Inflammatory macrophage treated with lipopolysaccharide for 4 hours (primary cell): ENCODE results near the gene EML6.

Experiments used
- DNase-seq: peaks from one replicate; pipeline ENCODE4 v3.0.0-alpha.2; 2020

Gene EML6

GRCh38 chr2:54758951-54759350 lies 35.5 kb downstream of the EML6 start:
- DNase-seq: peak; percentile 4

- DNase-seq: no peak
Measured at GRCh38 chr2:54760310-54760709, 36.8 kb downstream of the EML6 start.

- peak; percentile 6 for DNase-seq
Measured at GRCh38 chr2:54763636-54764291, 40.3 kb downstream of the EML6 start.

GRCh38 chr2:54767921-54768320 lies 44.5 kb downstream of the EML6 start:
- peak; percentile 29 for DNase-seq

- DNase-seq: no peak
Measured at GRCh38 chr2:54768772-54769428, 45.4 kb downstream of the EML6 start.

- no peak for DNase-seq
Measured at GRCh38 chr2:54770211-54770610, 46.7 kb downstream of the EML6 start.

- no peak for DNase-seq
Measured at GRCh38 chr2:54770676-54771075, 47.2 kb downstream of the EML6 start.

GRCh38 chr2:54771166-54771885 lies 47.9 kb downstream of the EML6 start:
- DNase-seq: no peak

GRCh38 chr2:54772110-54772509 lies 48.6 kb downstream of the EML6 start:
- DNase-seq: no peak

GRCh38 chr2:54772531-54772930 lies 49.1 kb downstream of the EML6 start:
- DNase-seq: no peak

GRCh38 chr2:54773233-54773632 lies 49.8 kb downstream of the EML6 start:
- DNase-seq: no peak

GRCh38 chr2:54773838-54774237 lies 50.4 kb downstream of the EML6 start:
- no peak for DNase-seq

GRCh38 chr2:54775710-54776109 lies 52.2 kb downstream of the EML6 start:
- DNase-seq: no peak

- no peak for DNase-seq
Measured at GRCh38 chr2:54776494-54776893, 53.0 kb downstream of the EML6 start.

GRCh38 chr2:54783349-54783748 lies 59.9 kb downstream of the EML6 start:
- no peak for DNase-seq

- no peak for DNase-seq
Measured at GRCh38 chr2:54787270-54787669, 63.8 kb downstream of the EML6 start.

- no peak for DNase-seq
Measured at GRCh38 chr2:54787755-54788366, 64.4 kb downstream of the EML6 start.

GRCh38 chr2:54789878-54790277 lies 66.4 kb downstream of the EML6 start:
- DNase-seq: no peak

- DNase-seq: no peak
Measured at GRCh38 chr2:54791831-54792230, 68.4 kb downstream of the EML6 start.

- DNase-seq: no peak
Measured at GRCh38 chr2:54797307-54797706, 73.8 kb downstream of the EML6 start.

GRCh38 chr2:54801352-54801751 lies 77.9 kb downstream of the EML6 start:
- DNase-seq: no peak

GRCh38 chr2:54803783-54804751 lies 80.6 kb downstream of the EML6 start:
- DNase-seq: no peak

- DNase-seq: no peak
Measured at GRCh38 chr2:54805255-54805654, 81.8 kb downstream of the EML6 start.
